HUES6 (cell line): ENCODE measurements around the gene CADM1.

Experiments
- H3K27ac ChIP-seq: 2 replicates; pipeline ENCODE4 v1.7.0; 2013; ENCODE audit warnings: low read depth, mild to moderate bottlenecking, low read length, inconsistent platforms
- H3K27me3 ChIP-seq: 2 replicates; pipeline ENCODE4 v1.6.1; 2013; ENCODE audit warnings: low read length; ENCODE audit not compliant: control insufficient read depth, insufficient read depth
- H3K36me3 ChIP-seq: 2 replicates; pipeline ENCODE4 v1.6.1; 2013; ENCODE audit warnings: low read length; ENCODE audit not compliant: control insufficient read depth, insufficient read depth
- H3K4me1 ChIP-seq: 2 replicates; pipeline ENCODE4 v1.6.1; 2013; ENCODE audit warnings: low read length; ENCODE audit not compliant: control insufficient read depth, insufficient read depth
- H3K4me3 ChIP-seq: 2 replicates; pipeline ENCODE4 v1.5.1; 2013; ENCODE audit warnings: low read depth, low read length
- H3K9ac ChIP-seq: one replicate; pipeline ENCODE4 v1.6.1; 2013; ENCODE audit warnings: mild to moderate bottlenecking, low read length
- H3K9me3 ChIP-seq: 2 replicates; pipeline ENCODE4 v1.6.1; 2013; ENCODE audit warnings: low read depth, low read length; ENCODE audit not compliant: control insufficient read depth, insufficient read depth

CADM1 gene

DNA sequence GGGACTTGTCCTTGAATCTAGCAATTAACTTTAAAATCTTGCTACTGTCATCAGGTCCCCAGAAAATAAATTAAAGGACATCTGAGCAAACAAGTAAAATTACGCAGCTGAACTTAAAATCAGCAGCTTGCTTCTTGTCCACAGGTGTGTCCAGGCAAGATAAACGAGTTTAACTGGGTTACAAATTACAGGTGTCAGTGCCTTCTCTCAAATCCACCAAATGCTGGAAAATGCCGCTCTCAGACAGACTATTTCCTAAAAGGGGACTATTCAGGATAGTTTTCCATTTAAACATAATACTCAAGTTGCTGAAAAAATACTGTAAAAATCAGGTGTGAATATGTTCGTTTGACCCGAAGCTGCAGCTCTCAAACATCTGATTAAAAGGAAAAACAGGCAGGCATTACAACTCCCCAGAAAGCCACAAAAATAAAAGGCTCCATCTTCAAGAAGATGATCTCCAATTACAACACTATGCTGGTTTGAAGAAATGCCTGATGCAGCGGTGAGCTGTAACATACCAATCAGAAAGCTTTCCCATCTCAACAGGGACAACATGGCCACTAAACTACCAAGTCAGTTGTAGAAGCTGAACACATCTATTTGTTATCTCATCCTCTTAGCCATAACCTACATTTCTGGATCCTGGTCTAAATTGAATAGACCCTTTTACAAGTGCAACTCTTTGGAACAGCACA is 82.1 kb downstream of the CADM1 start:
- Histone ChIP-seq H3K27ac (no peak overlapping the region), H3K4me1 (peaks cover 18% of the 10 kb centered on the region), H3K36me3 (no peaks in the 10 kb centered on the region), H3K27me3 (no peaks in the 10 kb centered on the region), H3K4me3 (no peak overlapping the region), H3K9ac (no peak overlapping the region), H3K9me3 (no peaks in the 10 kb centered on the region)

DNA sequence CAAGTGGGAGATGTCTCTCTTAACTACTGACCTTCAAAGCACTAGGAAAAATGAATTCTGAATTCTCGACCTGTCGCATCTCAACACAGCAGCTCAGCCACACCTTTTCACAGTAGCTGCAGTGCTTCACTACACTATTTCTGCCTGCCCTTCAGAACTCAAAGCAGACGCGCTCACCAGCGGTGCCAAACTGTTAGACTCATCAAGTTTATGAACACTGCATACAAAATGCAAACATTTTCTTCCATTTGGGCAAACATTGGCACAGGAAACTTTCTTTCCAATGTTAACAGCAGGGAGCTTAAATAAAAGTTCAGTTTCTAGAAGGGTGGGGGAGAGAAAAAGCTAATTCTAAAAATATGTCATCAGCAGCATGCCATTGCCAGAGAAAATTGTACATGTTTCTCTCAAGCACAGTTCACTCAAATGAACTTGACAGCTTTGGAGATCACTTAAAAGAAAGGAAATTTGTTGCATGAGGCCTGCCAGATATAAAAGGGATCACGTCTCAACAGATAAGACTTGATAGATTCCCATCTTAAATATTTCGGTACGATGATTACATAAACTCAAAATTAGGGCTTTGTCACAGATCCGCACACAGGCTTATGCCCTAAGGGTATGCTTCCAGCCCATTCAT is 82.7 kb downstream of the CADM1 start:
- Histone ChIP-seq H3K9me3 (no peaks in the 10 kb centered on the region), H3K4me1 (peaks cover 18% of the 10 kb centered on the region), H3K4me3 (no peak overlapping the region), H3K36me3 (no peaks in the 10 kb centered on the region), H3K27ac (no peak overlapping the region), H3K9ac (no peak overlapping the region), H3K27me3 (no peaks in the 10 kb centered on the region)

DNA sequence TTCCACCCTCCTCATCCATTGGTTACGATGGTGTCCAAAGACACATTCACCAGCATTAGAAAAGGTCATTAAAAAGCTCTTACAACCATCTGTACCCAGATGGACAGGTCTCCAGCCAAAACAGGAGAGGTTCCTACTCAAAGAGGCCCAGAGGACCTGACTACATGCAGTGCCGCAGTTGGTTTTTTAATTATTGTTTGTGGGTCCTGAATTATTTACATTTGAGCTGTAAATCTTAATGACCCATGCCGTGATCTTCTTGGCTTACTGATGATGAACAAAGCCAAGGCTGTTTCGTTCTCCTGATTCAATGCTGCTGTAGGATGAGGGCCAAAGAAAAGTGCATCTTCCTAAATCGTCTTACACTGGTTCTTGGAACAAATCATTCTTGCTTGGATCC is 83.7 kb downstream of the CADM1 start:
- no peak overlapping the region for H3K27ac ChIP-seq
- peaks cover 18% of the 10 kb centered on the region for H3K4me1 ChIP-seq
- no peak overlapping the region for H3K4me3 ChIP-seq
- H3K36me3 ChIP-seq, result no peaks in the 10 kb centered on the region
- no peaks in the 10 kb centered on the region for H3K27me3 ChIP-seq
- H3K9me3 ChIP-seq, result no peaks in the 10 kb centered on the region
- no peak overlapping the region for H3K9ac ChIP-seq

- H3K27me3 ChIP-seq, result no peaks in the 10 kb centered on the region
- H3K4me3 ChIP-seq, result no peak overlapping the region
- H3K4me1 ChIP-seq, result peaks cover 12% of the 10 kb centered on the region; the same call in 1 of the 2 replicates
- no peak overlapping the region for H3K9ac ChIP-seq
- no peaks in the 10 kb centered on the region for H3K36me3 ChIP-seq
- no peaks in the 10 kb centered on the region for H3K9me3 ChIP-seq
- H3K27ac ChIP-seq, result no peak overlapping the region
These were observed 85.6 kb downstream of the CADM1 start for GRCh38 chr11:115418626-115419025.

DNA sequence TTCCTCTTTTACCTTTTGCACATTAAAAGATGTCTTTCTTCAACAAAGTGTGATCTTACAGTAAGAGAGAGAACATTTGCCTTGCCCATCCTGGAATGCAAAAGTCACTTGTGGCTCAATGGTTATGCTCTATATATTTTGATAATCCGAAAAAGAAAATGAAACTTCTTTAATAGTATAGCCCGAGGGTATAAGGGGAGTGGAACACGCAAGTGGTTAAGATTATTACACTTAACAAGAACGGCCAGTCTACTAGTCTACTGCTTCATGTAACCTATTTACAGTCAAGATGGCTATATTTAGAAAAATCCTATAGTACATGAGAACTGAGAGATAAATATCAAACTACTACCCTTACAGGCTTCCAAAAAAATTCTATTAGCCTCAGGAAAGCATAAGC is 86.1 kb downstream of the CADM1 start:
- no peaks in the 10 kb centered on the region for H3K36me3 ChIP-seq
- H3K9me3 ChIP-seq, result no peaks in the 10 kb centered on the region
- peaks cover 6% of the 10 kb centered on the region; the same call in 1 of the 2 replicates for H3K4me1 ChIP-seq
- H3K9ac ChIP-seq, result no peak overlapping the region
- H3K27ac ChIP-seq, result no peak overlapping the region
- H3K27me3 ChIP-seq, result no peaks in the 10 kb centered on the region
- H3K4me3 ChIP-seq, result no peak overlapping the region

- peaks cover 37% of the 10 kb centered on the region for H3K4me1 ChIP-seq
- H3K4me3 ChIP-seq, result no peak overlapping the region
- H3K36me3 ChIP-seq, result no peaks in the 10 kb centered on the region
- H3K9ac ChIP-seq, result no peak overlapping the region
- no peaks in the 10 kb centered on the region for H3K9me3 ChIP-seq
- H3K27me3 ChIP-seq, result no peaks in the 10 kb centered on the region
- no peak overlapping the region for H3K27ac ChIP-seq
These were observed 93.1 kb downstream of the CADM1 start for GRCh38 chr11:115411120-115411519.

GRCh38 chr11:115409691-115410220 is 94.5 kb downstream of the CADM1 start:
- no peaks in the 10 kb centered on the region for H3K36me3 ChIP-seq
- no peak overlapping the region for H3K4me3 ChIP-seq
- no peaks in the 10 kb centered on the region for H3K9me3 ChIP-seq
- no peak overlapping the region for H3K9ac ChIP-seq
- H3K27me3 ChIP-seq, result no peaks in the 10 kb centered on the region
- peaks cover 37% of the 10 kb centered on the region for H3K4me1 ChIP-seq
- no peak overlapping the region for H3K27ac ChIP-seq

GRCh38 chr11:115409116-115409670 is 95.0 kb downstream of the CADM1 start:
- H3K4me3 ChIP-seq, result no peak overlapping the region
- H3K36me3 ChIP-seq, result no peaks in the 10 kb centered on the region
- peaks cover 37% of the 10 kb centered on the region for H3K4me1 ChIP-seq
- H3K9me3 ChIP-seq, result no peaks in the 10 kb centered on the region
- 0 out of 2 replicates have a peak overlapping the region, but pooled peaks have one; percentile 29 for H3K27ac ChIP-seq
- H3K9ac ChIP-seq, result no peak overlapping the region
- H3K27me3 ChIP-seq, result no peaks in the 10 kb centered on the region

GRCh38 chr11:115408036-115408921 is 95.9 kb downstream of the CADM1 start:
- H3K4me1 ChIP-seq, result peaks cover 37% of the 10 kb centered on the region
- H3K27me3 ChIP-seq, result no peaks in the 10 kb centered on the region
- no peak overlapping the region for H3K4me3 ChIP-seq
- no peaks in the 10 kb centered on the region for H3K9me3 ChIP-seq
- 0 out of 2 replicates have a peak overlapping the region, but pooled peaks have one; percentile 29 for H3K27ac ChIP-seq
- H3K9ac ChIP-seq, result no peak overlapping the region
- H3K36me3 ChIP-seq, result no peaks in the 10 kb centered on the region

DNA sequence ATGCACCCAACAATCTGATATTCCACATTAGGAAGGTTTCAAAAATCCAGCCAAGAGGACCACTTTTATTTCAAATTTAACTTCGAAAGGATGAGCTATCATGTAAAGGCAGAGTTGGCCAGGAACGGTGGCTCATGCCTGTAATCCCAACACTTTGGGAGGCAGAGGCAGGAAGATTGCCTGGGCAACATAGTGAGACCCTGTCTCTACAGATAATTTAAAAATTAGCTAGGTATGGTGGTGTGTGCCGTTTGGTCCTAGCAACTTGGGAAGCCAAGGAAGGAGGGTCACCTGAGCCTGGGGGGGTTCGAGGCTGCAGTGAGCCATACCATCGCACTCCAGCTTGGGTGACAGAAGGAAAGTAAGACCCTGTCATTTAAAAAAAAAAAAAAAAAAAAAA is 96.7 kb downstream of the CADM1 start:
- H3K27ac ChIP-seq, result no peak overlapping the region
- H3K4me1 ChIP-seq, result peaks cover 37% of the 10 kb centered on the region
- no peak overlapping the region for H3K9ac ChIP-seq
- H3K27me3 ChIP-seq, result no peaks in the 10 kb centered on the region
- H3K9me3 ChIP-seq, result no peaks in the 10 kb centered on the region
- H3K36me3 ChIP-seq, result no peaks in the 10 kb centered on the region
- H3K4me3 ChIP-seq, result no peak overlapping the region
